HG03571 (cell line): ENCODE results near the gene RBMS1.
"Not testable (repeated sequence)": the region's sequence is repeated elsewhere in the genome, so short reads cannot be mapped to it uniquely, and the experiment has no call there.

ENCODE experiments used
- ATAC-seq: cut with Tn5 transposase; IDR thresholded peaks from one replicate; pipeline ENCODE4 v1.9.1; 2021; ENCODE audit not compliant: unreplicated experiment

RBMS1 gene

GRCh38 chr2:160472839-160473251 is 20.8 kb downstream of the RBMS1 start:
- ATAC-seq: no peak

- ATAC-seq: no peak
Measured at GRCh38 chr2:160471950-160472349, 21.7 kb downstream of the RBMS1 start.

- ATAC-seq: no peak
Measured at GRCh38 chr2:160469621-160470204, 23.9 kb downstream of the RBMS1 start.

GRCh38 chr2:160469164-160469563 is 24.4 kb downstream of the RBMS1 start:
- ATAC-seq: no peak

- no peak for ATAC-seq
Measured at GRCh38 chr2:160467086-160467485, 26.5 kb downstream of the RBMS1 start.

- no peak for ATAC-seq
Measured at GRCh38 chr2:160465406-160465805, 28.2 kb downstream of the RBMS1 start.

- ATAC-seq: no peak
Measured at GRCh38 chr2:160465002-160465401, 28.6 kb downstream of the RBMS1 start.

- ATAC-seq: no peak
Measured at GRCh38 chr2:160464017-160464416, 29.6 kb downstream of the RBMS1 start.

GRCh38 chr2:160463245-160463644 is 30.4 kb downstream of the RBMS1 start:
- ATAC-seq: no peak

- no peak for ATAC-seq
Measured at GRCh38 chr2:160460333-160460731, 33.3 kb downstream of the RBMS1 start.

GRCh38 chr2:160459538-160460332 is 33.9 kb downstream of the RBMS1 start:
- ATAC-seq: no peak

- no peak for ATAC-seq
Measured at GRCh38 chr2:160458718-160459453, 34.7 kb downstream of the RBMS1 start.

GRCh38 chr2:160457588-160457987 is 36.0 kb downstream of the RBMS1 start:
- ATAC-seq: no peak

GRCh38 chr2:160454070-160454797 is 39.4 kb downstream of the RBMS1 start:
- ATAC-seq: no peak

- no peak for ATAC-seq
Measured at GRCh38 chr2:160453111-160453820, 40.3 kb downstream of the RBMS1 start.

GRCh38 chr2:160450486-160450885 is 43.1 kb downstream of the RBMS1 start:
- no peak for ATAC-seq

GRCh38 chr2:160448821-160449220 is 44.8 kb downstream of the RBMS1 start:
- not testable (repeated sequence) for ATAC-seq

GRCh38 chr2:160445673-160446072 is 47.9 kb downstream of the RBMS1 start:
- no peak for ATAC-seq

GRCh38 chr2:160442603-160443002 is 51.0 kb downstream of the RBMS1 start:
- ATAC-seq: no peak

GRCh38 chr2:160440888-160441287 is 52.7 kb downstream of the RBMS1 start:
- no peak for ATAC-seq

- ATAC-seq: not testable (repeated sequence)
Measured at GRCh38 chr2:160439038-160439437, 54.6 kb downstream of the RBMS1 start.
